ENCODE data around the gene ADORA2B.
"Not testable (repeated sequence)": the region's sequence is repeated elsewhere in the genome, so short reads cannot be mapped to it uniquely, and the experiment has no call there.

ADORA2B gene

DNA sequence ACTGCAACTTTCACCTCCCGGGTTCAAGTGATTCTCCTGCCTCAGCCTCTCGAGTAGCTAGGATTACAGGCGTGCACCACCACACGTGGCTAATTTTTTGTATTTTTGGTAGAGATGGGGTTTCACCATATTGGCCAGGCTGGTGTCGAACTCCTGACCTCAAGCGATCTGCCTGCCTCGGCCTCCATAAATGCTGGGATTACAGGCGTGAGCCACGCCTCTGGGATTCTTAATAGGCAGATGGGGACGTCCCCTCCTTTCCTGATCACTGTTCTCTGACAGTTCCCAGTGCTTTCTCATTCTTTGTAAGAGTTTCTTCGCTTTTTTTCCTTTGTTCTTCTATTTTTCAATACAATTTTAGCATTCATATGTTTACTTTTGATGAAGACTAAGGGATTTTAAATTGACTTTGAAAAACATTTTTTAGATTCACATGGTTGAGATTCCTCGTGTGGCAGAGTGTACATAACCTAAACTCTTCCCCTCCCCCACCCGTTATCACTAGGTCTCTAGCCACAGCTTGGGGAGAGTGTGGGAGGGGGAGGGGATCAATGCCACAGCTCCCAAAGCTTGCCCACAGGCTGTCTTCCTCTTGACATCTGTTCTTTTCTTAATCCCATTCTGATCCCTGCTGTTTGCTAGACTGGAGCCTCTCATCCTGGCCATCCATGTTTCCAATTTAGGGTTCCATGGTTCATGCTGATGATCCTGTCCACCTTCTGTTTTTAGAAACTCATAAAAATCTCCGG, 11.0 kb downstream of the ADORA2B start:
- DNase-seq = peak; percentile 92

DNA sequence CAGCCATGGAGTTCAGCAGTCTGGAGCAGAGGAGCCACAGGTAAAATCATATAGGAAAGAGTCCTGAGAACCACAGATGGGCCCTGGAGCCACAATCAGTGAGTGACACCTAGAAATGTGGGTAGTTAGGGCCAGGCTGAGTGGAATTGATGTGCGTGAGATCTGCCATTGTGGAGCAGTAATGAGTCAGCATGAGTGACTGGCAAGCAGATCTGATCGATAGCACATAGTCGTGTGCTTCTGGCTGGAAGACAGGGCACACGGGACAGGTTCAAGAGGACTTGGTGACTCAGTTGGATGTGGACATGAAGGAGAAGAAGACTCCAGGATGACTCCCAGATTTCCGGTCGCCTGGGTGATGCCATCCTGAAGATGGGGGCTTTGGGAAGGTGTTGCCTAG, 12.3 kb downstream of the ADORA2B start:
- no peak for DNase-seq

DNA sequence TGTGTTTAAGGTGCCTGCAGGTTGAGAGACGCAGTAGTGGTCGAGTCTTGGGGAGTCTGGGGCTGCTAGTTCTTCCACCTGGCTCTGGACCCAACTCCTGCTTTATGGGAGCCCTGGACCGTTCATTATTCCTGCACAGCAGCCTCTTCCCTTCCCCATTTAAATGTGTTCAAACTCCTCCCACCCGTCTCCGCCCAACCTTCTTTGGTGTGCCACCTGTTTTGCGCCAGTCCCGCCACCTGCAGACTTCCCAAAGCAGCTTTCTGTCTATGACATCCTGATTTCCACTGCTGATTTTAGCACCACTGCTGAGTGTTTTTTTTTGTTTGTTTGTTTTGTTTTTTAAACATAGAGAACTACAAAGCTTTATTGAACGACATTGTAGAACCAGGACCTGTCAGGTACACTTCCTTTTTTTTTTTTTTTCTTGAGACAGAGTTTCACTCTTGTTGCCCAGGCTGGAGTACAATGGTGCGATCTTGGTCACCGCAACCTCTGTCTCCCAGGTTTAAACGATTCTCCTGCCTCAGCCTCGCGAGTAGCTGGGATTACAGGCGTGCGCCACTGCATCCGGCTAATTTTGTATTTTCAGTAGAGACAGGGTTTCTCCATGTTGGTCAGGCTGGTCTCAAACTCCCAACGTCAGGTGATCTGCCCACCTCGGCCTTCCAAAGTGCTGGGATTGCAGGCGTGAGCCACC, 12.8 kb downstream of the ADORA2B start:
- no peak for DNase-seq

DNA sequence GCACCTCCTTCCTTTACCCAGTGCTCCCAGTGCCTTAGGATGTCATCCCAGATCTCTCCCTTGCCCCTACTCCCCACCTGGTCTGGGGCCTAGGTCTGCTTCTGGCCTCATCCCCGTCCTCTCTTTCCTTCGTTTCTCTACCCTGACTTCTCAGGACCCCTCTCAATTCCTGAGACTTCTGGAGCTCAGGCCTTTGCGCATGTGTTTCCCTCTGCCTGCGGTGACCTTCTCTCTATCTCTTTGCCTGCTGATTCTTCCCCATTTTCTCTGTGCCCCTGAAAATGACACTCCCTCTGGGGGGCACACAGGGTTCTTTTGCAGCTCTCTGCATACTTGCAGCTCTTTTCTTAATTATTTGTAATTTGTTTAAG, 13.5 kb downstream of the ADORA2B start:
- DNase-seq = no peak

DNA sequence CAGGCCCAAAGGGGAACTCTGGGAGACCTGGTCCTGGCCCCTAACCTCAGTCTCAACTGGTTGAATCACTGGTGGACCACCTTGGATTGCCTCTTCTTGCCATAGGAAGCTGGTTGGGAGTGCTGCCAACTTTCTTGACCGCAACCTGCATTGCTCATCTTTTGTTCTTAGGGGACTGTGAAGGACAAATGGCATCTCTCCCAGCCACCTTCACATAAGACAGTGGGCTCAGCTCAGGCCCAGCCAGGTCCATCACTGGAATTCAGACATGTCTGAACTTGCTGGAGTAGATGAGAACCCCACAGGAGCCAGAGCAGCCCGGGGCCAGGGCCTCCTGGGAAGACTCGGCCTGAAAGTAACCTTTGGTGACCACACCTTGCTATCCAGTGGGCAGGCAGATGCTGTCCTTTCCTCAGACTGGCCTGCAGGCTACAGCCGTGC, 18.8 kb downstream of the ADORA2B start:
- no peak for DNase-seq

DNA sequence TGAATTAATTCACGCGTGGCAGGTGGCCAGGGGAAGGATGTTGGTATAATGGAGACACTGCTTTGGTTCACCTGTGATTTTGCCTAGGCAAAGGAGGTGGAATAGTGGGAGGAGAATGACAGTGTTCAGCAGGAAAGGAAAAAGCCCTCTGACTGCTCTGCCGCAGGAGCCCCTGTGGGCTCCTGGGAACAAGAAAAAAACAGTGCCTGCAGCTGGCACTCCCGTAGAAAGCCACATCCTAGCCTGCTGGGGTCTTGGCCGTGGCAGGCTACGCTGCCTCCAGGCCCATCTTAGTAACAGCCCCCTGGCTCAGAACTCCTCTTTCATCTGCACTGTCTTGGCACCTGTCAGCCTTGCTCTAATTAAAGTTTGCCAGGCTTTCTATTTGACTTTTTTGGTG, 20.6 kb downstream of the ADORA2B start:
- DNase-seq = no peak

DNA sequence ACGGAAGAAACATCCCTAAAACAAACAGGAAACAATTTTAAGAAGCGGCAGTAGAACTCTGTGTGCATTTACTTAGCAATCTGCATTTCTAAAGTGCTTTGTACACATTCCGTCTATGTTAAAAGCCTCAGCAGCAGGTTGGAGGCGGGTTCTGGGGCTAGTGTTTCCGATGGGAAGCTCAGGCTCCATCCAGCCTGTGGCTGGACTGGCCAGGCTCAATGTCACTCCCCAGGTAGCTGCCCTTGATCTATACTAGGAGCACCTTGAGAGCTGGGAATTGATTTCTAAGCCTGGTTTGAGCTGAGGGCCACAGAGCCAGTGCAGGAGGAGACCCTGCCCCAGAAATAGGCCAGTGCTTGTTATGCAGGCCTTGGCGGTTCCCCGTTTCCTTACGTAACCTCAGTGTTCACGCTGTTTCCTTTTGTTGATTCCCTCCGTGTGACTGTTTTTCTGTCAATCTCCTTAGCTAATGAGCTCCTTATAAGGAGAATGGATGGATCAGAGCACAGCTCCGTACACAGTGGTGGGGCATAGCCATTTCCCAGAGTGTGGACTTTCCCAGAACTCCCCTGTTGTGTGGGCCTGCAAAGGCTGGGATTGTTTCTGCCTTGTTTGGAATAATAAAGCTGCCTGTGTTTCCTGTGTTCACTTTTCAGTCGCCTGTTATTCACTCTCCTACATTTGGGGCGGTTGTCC, 21.4 kb downstream of the ADORA2B start:
- no peak for DNase-seq

DNA sequence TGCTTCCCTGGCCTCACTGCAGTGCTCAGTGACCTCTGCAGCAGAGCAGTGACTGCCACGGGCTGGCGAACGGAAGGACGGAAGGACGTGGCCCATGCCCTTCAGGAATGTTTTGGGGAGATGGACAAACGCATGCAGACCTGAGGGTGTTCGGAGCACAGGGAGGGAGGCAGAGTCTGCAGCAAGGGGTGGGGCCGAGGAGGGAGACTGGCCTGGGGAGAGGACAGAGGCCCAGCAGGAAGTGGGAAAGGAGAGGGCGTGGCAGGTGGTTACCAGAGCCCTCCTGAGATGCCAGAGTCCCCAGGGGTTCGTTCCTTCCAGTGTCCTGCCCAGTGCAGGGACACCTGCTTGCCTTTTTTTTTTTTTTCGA, 21.9 kb downstream of the ADORA2B start:
- no peak for DNase-seq

DNA sequence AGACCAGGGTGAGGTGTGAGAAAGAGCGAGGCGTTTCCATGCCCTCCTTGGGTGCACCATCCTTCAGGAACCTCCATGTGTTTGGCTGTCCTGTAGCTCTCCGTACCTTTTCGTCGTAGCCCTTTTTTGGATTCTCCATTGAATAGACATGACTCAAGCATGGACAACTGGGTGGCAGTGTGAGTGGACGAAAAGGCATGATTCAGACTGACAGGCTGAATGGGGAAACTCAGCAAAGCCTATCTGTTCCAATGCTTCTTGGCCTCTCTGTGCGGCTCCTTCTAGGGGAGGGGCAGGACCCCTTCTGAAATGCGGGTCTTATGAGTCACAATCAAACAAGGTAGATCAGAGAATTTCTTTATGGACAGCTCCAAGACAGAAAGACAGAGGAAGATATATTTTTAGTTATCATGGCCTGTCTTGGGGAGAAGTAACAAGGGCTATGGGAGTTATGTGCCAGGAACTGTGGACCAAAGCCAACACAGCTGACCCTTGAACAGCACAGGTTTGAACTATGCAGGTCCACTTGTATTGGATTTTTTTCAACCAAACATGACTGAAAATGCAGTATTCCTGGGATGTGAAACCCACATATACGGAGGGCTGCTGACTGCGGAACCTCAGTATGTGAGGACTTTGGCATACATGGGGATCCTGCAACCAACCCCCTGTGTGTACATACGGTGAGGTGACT, 22.9 kb downstream of the ADORA2B start:
- no peak for DNase-seq

DNA sequence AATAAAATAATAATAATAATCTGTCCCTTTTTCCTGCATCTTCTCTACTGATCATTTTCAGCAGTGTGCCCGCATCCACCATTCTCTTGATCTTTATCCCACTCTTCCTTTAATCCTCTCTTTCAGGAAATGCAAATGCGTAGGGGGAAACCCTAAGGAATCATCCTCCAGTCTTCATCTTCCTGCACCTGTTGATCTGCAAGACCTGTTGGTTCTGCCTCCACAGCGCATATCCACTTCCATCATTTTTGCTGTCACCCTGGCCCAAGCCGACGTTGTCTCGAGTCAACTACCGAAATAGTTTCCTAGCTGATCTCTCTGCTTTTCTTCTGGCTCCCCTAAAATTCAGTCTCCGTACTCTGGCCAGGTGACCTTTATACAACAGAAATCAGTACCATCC, 24.5 kb downstream of the ADORA2B start:
- no peak for DNase-seq

DNA sequence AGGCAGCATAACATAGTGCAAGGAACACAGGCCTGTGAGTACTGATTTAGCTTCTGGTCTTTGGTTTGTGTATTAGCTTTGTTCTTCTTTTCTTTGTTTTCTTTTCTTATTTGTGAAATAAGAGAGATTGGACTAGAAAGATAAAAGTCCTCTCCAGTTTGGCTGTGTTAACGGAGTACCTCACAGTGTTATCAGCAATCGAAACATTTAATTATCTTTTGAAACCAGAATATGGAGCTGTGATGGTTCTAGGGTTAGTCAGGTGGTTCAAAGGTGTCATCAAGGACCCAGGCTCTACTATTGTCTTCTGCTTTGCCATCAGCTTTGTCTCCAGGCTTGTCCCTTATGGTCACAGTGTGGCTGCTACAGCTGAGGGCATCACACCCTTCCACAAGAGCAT, 25.6 kb downstream of the ADORA2B start:
- DNase-seq = no peak

DNA sequence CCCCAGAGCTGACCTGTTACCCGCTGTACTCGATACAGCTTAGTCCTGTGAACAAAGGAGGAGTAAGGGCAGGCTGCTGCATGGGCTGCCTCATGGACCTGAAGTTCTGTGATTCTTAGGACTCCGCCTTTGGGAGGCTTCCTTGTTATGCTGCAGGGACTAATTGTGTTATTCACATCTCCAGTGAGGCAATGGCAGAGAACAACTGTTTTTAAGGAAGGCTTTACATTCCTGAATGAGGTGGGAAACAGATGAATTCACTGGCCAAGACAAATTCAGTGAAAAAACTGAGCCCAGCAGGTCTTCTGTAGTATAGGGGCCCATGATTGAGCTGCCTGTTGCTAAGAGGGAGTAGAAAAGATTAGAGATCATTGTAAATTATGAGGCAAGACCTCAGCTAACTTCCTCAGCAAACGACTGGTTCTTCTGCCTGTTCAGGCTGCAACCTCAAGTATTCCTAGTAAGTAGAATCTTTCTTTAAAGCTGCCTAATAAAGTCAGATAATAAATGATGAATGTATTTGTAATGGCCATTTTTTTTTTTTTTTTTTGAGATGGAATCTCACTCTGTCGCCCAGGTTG, 26.3 kb downstream of the ADORA2B start:
- no peak for DNase-seq

DNA sequence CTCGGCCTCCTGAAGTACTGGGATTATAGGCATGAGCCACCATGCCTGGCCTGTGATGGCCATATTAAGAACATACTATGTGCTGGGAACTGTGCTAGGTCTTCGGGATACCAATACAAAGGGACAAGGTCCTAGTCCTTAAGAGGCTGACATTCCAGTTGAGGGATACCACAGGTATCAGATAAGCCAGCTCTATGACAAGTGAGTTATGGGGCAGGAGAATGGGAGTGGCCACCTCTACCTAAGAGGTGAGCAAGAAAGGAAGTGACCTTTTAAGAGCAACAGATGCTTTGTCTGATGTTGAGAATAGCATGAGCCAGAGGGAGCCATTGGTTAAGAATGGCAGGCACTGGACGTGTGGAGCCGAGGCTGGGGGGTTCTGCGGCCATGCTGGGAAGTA, 27.0 kb downstream of the ADORA2B start:
- no peak for DNase-seq

DNA sequence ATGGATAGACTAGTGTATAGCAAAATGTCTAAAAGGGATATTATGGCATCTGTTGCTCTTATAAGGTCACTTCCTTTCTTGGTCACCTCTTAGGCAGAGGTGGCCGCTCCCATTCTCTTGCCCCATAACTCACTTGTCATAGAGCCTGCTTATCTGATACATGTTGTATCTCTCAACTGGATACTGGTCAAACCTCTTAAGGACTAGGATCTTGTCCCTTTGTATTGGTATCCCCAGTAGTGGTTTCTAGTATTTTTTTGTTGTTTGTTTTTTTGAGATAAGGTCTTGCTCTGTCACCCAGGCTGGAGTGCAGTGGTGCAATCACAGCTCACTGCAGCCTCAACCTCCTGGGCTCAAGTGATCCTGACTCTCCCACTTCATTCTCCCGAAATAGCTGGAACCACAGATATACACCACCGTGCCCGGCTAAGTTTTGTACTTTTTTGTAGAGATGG, 27.6 kb downstream of the ADORA2B start:
- DNase-seq = no peak

DNA sequence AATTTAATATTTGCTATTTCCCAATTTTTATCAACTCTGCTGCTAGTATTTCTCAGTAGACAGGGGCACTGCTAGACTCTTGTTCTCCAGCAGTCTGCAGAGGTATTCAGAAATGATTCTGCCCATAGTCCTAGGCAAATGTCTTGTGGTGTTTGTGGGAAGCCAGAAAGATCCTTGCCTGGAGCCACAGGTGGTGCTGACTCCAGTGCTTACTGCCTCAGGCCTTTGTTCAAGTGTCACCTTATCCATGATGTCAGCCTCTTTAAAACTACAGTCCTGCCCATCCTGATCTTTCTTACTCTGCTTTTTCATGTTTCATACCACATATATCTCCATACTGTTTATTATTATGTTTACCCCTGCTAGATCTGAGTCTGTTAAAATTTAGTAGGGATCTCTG, 28.1 kb downstream of the ADORA2B start:
- DNase-seq = no peak

DNA sequence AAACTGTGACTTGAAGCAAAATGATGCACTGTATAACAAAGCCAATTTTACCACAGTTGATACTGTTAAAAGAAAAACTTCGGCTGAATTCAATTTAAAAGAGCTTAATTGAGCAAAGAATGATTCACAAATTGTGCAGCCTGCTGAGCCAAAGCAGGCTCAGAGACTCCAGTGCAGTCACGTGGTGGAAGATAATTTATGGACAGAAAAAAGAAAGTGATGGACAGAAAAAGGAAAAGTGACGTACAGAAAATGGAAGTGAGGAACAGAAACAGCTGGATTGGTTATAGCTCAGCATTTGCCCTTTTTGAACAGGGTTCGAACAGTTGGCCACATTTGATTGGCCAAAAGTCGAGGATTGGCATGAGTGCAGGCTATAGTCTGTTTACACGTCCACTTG, 28.9 kb downstream of the ADORA2B start:
- DNase-seq = no peak

DNA sequence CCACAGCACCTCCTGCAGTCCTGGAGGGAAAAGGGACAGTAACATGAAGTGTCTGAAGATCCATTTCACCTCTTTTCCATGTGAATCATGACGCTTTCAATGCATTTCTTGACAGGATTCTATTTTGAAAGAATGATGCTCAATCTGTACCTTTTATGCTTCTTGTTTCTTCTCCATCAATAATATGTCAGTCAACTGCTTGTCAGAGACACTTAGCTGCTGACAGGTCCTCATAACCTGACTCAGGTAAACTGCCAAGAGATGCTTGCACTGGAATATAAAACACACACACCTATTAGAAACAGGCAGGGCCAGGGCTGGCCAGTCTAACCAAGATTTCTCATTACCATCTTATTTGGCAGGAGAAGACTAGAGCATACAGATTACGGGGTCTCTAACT, 33.0 kb downstream of the ADORA2B start:
- no peak for DNase-seq

DNA sequence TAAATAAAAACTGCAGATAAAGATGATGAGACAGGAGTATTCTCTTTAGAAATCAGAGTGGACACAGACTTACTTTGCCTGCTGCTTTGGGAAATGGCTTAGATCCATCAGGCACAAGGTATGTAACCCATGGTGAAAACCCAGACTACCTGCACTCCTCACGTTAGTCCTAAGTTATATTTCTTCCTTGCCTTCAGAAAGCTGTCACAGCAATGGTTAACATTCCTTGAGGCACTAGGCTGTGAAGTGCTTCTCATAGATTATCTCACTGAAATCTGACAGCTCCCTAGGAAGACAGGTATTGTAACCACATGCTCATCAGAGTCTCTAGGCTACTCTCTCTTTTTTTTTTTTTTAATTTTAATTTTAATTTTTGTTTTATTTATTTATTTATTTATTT, 33.7 kb downstream of the ADORA2B start:
- no peak for DNase-seq

DNA sequence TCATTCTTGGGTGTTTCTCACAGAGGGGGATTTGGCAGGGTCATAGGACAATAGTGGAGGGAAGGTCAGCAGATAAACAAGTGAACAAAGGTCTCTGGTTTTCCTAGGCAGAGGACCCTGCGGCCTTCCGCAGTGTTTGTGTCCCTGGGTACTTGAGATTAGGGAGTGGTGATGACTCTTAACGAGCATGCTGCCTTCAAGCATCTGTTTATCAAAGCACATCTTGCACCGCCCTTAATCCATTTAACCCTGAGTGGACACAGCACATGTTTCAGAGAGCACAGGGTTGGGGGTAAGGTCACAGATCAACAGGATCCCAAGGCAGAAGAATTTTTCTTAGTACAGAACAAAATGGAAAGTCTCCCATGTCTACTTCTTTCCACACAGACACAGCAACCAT, 34.1 kb downstream of the ADORA2B start:
- not testable (repeated sequence) for DNase-seq

DNA sequence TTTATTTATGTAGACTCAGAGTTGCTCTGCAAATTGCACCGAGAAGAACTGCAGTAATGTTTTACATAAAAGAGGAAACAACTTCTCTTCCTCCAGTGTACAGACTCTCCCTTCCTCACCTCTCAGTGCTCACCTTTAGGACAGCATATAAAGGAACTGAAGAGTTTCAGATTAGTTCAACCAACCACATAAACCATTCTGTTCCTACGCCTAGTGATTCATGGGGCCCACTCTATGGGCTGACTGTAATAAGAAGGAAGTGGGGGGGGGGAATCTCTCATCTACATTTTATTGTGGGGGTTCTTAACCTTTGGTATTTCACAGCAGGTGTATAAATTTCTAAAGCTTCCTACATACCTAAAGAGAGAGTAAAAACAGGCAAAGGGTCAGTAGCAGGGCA, 36.3 kb downstream of the ADORA2B start:
- DNase-seq = no peak

DNA sequence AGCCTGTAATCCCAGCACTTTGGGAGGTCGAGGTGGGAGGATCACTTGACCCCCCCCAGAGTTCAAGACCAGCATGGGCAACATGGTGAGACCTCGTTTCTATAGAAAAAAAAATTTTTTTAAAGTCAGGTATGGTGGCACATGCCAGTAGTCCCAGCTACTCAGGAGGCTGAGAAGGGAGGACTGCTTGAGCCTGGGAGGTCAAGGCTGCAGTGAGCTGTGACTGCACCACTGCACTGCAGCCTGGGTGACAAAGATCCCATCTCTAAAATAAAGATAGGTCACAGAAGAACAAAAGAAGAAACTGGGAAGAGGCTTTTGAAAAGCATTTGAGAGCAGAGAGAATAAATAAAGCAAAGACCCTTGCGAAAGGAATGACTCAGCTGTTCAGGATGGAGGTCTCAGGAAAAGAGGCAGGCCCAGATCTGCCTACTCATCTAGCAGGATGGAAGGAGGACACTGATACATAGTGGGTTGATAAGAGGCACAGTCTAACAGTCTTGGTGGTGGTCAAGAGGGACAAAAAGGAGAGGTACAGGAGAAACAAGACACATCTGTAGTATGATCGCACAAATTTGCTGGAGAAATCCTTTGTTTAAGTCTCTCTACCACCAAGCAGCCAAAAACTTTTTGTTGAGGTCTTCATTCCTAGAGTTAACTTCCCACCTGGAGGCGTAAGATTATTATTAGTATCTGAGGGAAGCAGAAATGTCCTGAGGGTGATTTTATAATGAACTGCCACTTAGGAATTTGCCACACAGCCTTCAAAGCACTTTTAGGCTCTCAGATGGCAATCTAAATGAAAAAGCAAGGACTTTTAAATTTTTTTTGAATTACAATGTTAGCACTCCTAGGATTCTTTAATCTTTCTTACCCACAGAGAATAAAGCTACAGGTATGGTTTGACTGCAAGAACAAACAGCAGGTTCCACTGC, 37.0 kb downstream of the ADORA2B start:
- DNase-seq = no peak

DNA sequence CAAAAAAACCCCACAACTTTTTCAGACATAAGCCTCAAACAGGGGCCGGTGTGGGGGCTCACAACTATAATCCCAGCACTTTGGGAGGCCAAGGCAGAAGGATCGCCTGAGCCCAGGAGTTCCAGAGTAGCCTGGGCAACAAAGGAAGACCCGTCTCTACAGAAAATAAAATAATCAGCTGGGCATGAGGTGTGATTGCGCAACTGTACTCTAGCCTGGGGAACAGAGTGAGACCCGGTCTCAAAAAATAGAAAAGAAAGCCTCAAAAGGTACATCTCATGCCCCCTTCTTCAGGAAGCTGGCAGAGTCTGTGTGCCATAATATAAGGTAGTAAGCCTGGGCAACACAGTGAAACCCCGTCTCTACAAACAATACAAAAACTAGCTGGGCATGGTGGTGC, 51.4 kb downstream of the ADORA2B start:
- DNase-seq = no peak

Data from NCI-H82 (cell line).